HG03097 (cell line): Measurements from ENCODE around the gene FN1.
"Not testable (repeated sequence)": the region's sequence is repeated elsewhere in the genome, so short reads cannot be mapped to it uniquely, and the experiment has no call there.

ENCODE experiments used
- ATAC-seq: cut with Tn5 transposase; IDR thresholded peaks from one replicate; pipeline ENCODE4 v1.9.1; 2021; ENCODE audit not compliant: unreplicated experiment, low FRiP score

Gene FN1

GRCh38 chr2:215409331-215410127 lies 26.3 kb downstream of the FN1 start:
- no peak for ATAC-seq

- not testable (repeated sequence) for ATAC-seq
Measured at GRCh38 chr2:215408441-215408840, 27.4 kb downstream of the FN1 start.

DNA sequence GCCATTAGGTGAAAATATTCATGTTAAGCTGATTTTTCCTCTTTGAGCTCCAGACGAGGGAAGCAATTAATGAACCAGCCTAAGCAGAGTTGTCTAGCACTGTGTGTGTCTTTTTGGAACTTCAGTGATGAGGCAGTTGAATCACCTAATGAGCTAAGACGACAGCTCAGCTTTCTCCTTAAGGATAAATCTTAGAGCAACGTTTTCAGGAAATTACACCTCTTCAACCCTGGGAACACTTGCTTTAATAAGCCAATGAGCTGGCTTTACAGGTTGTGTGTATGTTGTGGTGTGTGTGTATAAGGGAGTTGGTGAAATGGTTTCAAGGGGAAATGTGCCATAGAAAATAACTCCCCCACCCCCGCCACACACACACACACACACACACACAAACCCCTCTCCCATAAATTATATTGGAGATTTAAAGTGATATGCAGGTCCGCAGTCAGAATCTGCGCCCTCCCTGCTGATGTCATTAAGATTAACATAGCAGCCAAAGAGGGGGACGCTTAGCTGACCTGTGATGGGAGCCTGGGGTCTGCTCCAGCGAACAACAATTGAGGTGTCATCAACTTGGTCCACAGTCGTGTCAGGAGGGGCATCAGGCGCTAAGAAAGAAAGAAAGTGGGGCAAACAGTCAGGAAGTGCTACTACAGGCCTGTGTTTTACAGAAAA lies 28.1 kb downstream of the FN1 start:
- ATAC-seq = no peak

DNA sequence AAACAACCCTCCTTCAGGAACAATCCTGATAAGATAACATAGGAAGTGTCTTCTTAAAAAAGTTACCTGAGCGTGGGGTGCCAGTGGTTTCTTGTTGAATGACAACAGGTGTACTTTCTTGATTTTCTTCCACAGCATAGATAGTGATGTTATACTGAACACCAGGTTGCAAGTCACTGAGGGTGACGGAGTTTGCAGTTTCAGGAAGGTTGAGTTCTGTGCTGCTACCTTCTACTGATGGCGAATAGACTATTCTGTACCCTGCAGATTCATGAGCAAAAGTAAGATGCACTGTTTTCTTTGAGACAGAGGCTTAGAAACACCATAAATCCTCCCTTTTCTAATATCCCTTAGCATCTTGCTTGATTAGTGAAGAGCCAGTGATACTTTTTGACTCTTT lies 28.8 kb downstream of the FN1 start:
- ATAC-seq = no peak

- ATAC-seq = no peak
Measured at GRCh38 chr2:215405722-215406581, 29.9 kb downstream of the FN1 start.

- ATAC-seq = no peak
Measured at GRCh38 chr2:215404348-215405012, 31.4 kb downstream of the FN1 start.

DNA sequence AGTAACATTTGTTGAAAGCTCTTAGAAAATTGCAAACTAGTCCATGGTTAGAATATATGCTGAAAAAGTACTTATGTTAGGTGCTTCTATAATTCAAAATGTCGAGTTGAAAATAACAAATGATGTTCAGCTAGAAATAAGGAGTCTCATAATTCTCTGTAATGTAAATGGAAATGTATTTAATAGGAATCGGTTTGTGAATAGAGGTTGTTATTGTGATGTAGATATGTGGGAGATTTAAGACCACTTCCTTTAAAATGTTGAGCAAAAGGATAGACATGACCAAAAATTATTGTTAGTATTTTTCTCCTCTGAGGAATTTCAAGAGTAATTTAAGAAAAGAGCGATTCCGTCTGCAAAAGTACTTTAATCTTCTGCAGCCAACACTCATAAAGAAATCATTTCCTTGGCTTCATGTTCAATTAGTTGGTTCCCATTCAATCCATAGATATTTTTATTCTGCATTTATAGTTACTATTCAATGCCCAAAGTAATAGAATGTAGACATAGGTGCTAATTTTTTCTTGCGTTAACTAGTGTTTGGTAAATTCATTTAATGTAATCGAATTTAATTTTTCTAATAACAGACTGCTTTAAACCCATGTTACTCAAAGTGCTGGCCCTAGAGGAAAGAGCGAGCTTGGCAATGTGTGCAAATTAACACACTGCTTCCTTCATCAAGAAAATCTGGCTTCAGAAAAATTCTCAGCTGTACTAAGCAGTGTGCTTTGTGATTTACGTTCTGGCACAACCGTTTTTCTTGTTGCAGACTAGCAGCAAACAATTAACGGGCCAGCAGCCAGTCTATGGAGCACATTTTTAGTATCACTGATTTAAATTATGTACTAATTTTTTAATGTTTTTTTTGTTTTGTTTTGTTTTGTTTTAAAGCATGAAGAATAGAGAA lies 32.2 kb downstream of the FN1 start:
- no peak for ATAC-seq

DNA sequence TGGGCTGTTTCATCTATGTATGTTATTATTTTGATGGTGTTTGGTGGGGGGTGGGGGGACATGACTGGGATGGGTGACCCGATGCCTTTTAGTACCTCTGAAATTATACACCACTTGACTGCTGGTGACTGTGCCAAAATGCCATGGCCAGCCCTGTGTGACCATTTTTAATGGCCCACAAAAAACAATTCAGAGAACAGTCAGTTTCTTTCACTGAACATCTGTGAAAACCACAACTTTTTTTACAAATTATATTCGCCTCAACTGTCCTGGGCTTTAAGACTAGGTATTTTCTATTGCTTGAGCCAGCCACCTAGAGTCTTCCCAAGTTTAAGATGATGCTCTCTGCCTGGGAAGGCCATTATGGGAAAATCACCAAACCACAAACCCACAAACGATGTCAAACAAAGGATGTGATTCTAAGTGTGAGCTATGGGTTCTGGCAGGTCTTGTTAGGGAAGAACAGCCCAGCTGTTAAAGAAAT lies 33.9 kb downstream of the FN1 start:
- no peak for ATAC-seq

- ATAC-seq = no peak
Measured at GRCh38 chr2:215399067-215399716, 36.7 kb downstream of the FN1 start.

DNA sequence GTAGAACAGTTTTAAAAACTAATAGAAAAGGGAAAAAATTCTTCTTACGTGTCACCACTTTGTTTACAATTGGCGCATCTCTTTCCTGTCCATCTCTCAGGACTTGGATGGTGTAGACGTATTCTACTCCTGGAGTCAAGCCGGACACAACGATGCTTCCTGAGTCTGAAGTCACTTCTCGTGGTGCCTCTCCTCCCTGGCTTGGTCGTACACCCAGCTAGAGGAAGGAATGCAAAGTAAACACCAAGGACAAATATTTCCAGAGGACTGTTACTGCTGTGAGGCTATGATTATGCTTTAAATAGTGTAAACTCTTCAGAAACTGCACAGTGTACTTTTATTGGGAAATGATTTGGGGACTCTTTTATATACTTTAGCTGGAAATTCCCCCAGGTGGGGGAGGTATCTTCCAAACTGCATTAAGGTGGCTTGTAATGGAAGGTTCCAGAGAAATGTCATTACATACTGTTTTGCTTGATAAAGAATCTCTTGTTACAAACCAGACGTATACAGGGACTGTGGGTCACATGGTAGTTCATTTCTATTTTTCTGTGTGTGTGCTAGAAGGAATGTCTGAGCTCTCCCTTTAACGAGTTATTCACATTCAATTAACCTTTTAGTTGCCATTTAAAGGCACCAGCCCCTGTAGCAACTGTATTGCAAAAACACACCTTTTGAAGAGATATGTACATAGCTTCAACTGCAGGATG lies 38.1 kb downstream of the FN1 start:
- no peak for ATAC-seq

DNA sequence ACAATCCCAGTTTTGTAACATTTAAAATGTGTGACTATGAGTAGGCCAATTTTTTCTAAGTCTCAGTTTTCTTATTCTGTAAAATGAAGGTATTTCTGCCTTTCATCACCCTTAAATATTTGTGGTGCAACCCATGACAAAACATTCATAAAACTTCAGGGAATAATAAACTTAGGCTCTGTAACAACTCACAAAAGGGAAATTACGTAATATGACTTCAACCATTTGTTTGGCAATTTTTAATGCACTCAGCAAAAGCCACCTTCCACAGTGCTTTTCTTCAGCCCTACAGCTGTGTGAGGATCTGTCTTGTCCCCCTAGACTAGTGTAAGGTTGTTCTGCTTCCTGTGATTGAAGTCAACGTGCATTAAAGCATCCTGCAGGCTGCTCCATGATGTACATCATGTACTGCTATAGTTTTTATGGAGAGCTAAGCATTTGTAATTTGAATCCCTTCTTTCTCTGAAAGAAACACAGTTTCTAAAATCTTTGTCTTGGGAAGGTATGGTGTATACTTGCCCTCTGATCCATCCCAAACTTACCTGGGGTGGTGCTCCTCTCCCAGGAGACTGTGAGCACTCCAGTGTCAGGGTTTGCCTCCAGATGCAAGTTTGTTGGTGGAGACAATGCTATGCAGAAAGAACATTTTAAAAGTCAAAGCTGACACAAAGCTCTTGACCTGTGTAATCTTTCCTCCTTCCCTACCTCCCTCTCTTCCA lies 39.1 kb downstream of the FN1 start:
- no peak for ATAC-seq

- no peak for ATAC-seq
Measured at GRCh38 chr2:215395687-215396460, 40.0 kb downstream of the FN1 start.

DNA sequence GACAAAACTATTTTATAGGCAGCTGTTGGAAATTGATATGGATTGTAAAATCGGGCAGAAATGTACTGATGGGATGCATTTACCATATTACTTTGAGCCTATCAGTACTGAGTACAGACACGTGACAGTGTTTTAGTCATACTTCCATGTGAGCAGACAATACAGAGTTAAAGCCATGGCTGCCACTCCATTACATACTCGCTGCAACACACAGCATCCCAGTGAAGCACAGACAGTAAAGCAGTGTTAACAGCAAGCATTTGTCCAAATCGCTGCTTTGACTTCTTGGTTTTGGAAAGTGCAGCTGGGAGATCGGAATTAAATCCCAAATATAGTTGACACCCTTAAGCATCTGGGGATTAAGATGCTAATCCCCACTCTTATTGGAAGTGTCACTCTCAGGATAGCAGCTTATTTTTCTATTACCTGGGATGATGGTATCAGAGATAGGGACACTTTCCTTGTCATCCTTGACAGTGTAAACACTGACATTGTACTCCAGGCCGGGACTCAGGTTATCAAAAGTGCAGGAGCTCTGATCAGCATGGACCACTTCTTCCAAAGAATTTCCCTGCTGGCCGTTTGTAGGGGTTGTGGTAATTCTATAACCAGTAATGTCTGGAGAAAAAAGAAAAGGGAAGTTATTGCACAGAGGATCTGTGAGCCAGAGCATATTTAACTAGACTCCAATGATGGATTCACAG lies 41.6 kb downstream of the FN1 start:
- no peak for ATAC-seq

- no peak for ATAC-seq
Measured at GRCh38 chr2:215392687-215393270, 43.1 kb downstream of the FN1 start.

- no peak for ATAC-seq
Measured at GRCh38 chr2:215392164-215392563, 43.7 kb downstream of the FN1 start.

- no peak for ATAC-seq
Measured at GRCh38 chr2:215391531-215391930, 44.3 kb downstream of the FN1 start.
